H1 (cell line): Measurements from ENCODE around the gene BDP1. TPM values are rescaled to one million over a fixed set of nuclear protein-coding genes. Genes with fewer than 3 reads are reported as not detected.

Experiments
- ASH2L ChIP-seq: fragments of 200-600, 300-600 bp; sonication (generic); IDR thresholded peaks from one replicate; pipeline ENCODE4 v1.7.1; 2017; ENCODE audit warnings: low read length
- BRCA1 ChIP-seq: IDR thresholded peaks from 2 replicates; pipeline ENCODE4 v1.6.1; 2012; ENCODE audit warnings: low read depth, low read length, improper control_type of control experiment
- CHD2 ChIP-seq: IDR thresholded peaks from 2 replicates; pipeline ENCODE4 v1.6.1; 2012; ENCODE audit warnings: low read length, improper control_type of control experiment
- EP300 ChIP-seq, 2 experiments: IDR thresholded peaks; 1 replicate in 1 of 2; 2 replicates in 1 of 2; pipeline ENCODE4 v1.6.1; 2011 to 2012; ENCODE audit warnings: low read depth in 2 of 2, low read length in 2 of 2, mild to moderate bottlenecking in 2 of 2, borderline replicate concordance in 1 of 2, inconsistent platforms in 1 of 2, moderate library complexity in 1 of 2
- GTF2F1 ChIP-seq: IDR thresholded peaks from 2 replicates; pipeline ENCODE4 v1.6.1; 2012; ENCODE audit warnings: low read depth, low read length, improper control_type of control experiment, borderline replicate concordance
- KDM4A ChIP-seq: IDR thresholded peaks from one replicate; pipeline ENCODE4 v1.7.1; 2012; ENCODE audit warnings: low read depth, mild to moderate bottlenecking, moderate library complexity, low read length, inconsistent platforms; ENCODE audit not compliant: severe bottlenecking
- KDM5A ChIP-seq: fragments of 200-600 bp; IDR thresholded peaks from 2 replicates; pipeline ENCODE4 v1.7.1; 2012; ENCODE audit warnings: mild to moderate bottlenecking, low read length, inconsistent platforms, mixed read lengths
- POLR2AphosphoS5 ChIP-seq: IDR thresholded peaks from 2 replicates; pipeline ENCODE4 v1.6.1; 2011; ENCODE audit warnings: low read depth, low read length
- RNF2 ChIP-seq: fragments of 200-900, 300-1000 bp; sonication (generic); IDR thresholded peaks from 2 replicates; pipeline ENCODE4 v1.7.1; 2016; ENCODE audit warnings: borderline replicate concordance, low read depth, mild to moderate bottlenecking, antibody characterized with exemption, low read length; ENCODE audit not compliant: poor library complexity, severe bottlenecking; ENCODE audit errors: missing control alignments
- SIN3A ChIP-seq, 2 experiments: IDR thresholded peaks in 1 of 2; conservative IDR thresholded peaks in 1 of 2; 2 replicates each; pipeline ENCODE4 v1.6.1; 2011 to 2012; ENCODE audit warnings: low read length in 2 of 2, improper control_type of control experiment in 1 of 2, low read depth in 1 of 2, mild to moderate bottlenecking in 1 of 2
- SP1 ChIP-seq: IDR thresholded peaks from 2 replicates; pipeline ENCODE4 v1.6.1; 2011; ENCODE audit warnings: low read depth, low read length
- SUZ12 ChIP-seq: fragments of 200-600 bp; sonication (generic); IDR thresholded peaks from 2 replicates; pipeline ENCODE4 v1.6.1; 2012; ENCODE audit warnings: mild to moderate bottlenecking, inconsistent platforms, low read length, moderate library complexity, mixed read lengths
- TAF1 ChIP-seq: IDR thresholded peaks from 2 replicates; pipeline ENCODE4 v1.6.1; 2011; ENCODE audit warnings: mild to moderate bottlenecking, low read depth, low read length
- TAF7 ChIP-seq: optimal IDR thresholded peaks from 2 replicates; pipeline ENCODE3; 2011; ENCODE audit warnings: low read depth, mild to moderate bottlenecking, inconsistent platforms, low read length, moderate library complexity, borderline replicate concordance
- TCF12 ChIP-seq: IDR thresholded peaks from 2 replicates; pipeline ENCODE4 v1.6.1; 2011; ENCODE audit warnings: low read depth, mild to moderate bottlenecking, low read length
- YY1 ChIP-seq: IDR thresholded peaks from 2 replicates; pipeline ENCODE4 v1.6.1; 2011; ENCODE audit warnings: low read depth, mild to moderate bottlenecking, low read length
- polyA plus RNA-seq, 7 experiments: library from polyadenylated mRNA; depleted of rRNA in 3 of 7; stranded (reverse) in 5 of 7; unstranded in 2 of 7; fragments of >200 nt in 5 of 7; fragments of 200-250 nt in 2 of 7; gene quantifications; 1 replicate in 5 of 7; 2 replicates in 1 of 7; 4 replicates in 1 of 7; pipeline versions ENCODE4 v1.2.1 to v1.2.3, GENCODE V29; 2011 to 2013; ENCODE audit warnings: missing spikeins in 2 of 7, mixed read lengths in 2 of 7
- total RNA-seq: library from RNA; stranded (reverse); fragmentation: NEBNext Ultra II Directional; extraction: Animal tissue kit (Norgen Biotek cat#: 25700); gene quantifications from 2 replicates; pipeline ENCODE4 v1.2.1, GENCODE V29; 2021
- TF ChIP-seq, protein P1 (sequence below): IDR thresholded peaks from 2 replicates; pipeline ENCODE4 v1.6.1; 2012; ENCODE audit warnings: low read length, inconsistent platforms
- TF ChIP-seq, protein P2 (sequence below): IDR thresholded peaks from 2 replicates; pipeline ENCODE4 v1.6.1; 2011; ENCODE audit warnings: low read depth, mild to moderate bottlenecking, low read length; ENCODE audit not compliant: insufficient read depth
- TF ChIP-seq, protein P3 (sequence below): IDR thresholded peaks from 2 replicates; pipeline ENCODE4 v1.6.1; 2011; ENCODE audit warnings: low read length, improper control_type of control experiment

Gene BDP1
- total and polyA plus RNA-seq, 2 of the 8 experiments (the other 6 are each of a cell fraction or from before 2014, with no cell fraction given), result 4.7 to 32.1 TPM

DNA sequence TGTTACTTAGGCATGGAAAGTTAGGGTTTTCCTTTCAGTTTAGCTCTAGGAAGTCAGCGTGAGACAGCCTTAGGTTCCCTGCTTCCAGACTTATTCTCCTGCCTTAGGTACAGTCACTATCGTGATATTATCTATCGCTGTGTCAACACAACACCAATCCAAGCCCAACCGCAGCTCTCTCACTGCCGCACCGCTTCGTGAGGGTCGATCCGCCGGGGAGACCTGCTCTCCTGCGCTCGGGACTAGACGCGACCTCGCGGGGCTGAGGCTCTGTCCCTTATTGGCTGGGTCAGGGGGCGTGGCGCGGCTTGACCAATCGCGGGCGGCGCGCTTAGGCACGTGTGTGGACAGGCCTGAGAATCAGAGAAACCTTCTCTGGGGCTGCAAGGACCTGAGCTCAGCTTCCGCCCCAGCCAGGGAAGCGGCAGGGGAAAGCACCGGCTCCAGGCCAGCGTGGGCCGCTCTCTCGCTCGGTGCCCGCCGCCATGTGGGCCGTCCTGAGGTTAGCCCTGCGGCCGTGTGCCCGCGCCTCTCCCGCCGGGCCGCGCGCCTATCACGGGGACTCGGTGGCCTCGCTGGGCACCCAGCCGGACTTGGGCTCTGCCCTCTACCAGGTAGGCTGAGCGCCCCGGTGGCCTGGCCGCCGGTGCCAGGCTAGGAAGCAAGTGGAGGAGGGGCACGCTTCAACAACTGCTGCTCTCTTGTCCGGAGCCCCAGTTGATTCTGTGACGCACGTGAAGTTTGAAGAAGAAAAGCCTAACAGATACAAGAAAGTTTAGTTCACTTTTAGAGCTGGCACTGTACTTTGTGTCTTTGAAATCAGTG, 131.7 kb downstream of the BDP1 start, which contains the start of gene MCCC2 (continued):
- TF ChIP-seq, protein P1, sequence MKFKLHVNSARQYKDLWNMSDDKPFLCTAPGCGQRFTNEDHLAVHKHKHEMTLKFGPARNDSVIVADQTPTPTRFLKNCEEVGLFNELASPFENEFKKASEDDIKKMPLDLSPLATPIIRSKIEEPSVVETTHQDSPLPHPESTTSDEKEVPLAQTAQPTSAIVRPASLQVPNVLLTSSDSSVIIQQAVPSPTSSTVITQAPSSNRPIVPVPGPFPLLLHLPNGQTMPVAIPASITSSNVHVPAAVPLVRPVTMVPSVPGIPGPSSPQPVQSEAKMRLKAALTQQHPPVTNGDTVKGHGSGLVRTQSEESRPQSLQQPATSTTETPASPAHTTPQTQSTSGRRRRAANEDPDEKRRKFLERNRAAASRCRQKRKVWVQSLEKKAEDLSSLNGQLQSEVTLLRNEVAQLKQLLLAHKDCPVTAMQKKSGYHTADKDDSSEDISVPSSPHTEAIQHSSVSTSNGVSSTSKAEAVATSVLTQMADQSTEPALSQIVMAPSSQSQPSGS, result no peak
- peak; percentile 97 for TF ChIP-seq POLR2AphosphoS5
- no peak for TF ChIP-seq KDM5A
- TF ChIP-seq TAF1, result peak; percentile 96
- no peak for TF ChIP-seq RNF2
- peak; percentile 83 for TF ChIP-seq ASH2L
- peak; percentile 90 for TF ChIP-seq CHD2
- TF ChIP-seq, protein P2, sequence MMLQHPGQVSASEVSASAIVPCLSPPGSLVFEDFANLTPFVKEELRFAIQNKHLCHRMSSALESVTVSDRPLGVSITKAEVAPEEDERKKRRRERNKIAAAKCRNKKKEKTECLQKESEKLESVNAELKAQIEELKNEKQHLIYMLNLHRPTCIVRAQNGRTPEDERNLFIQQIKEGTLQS, result peak; percentile 55; the same call in 1 of the 2 replicates
- TF ChIP-seq KDM4A, result peak; percentile 80
- TF ChIP-seq TAF7, result peak; percentile 64
- 0 out of 4 replicates have a peak, but pooled peaks have one; percentile 30 to 59 for TF ChIP-seq SIN3A (conservative IDR thresholded peaks at IDR 0.05 in 1 of 2, IDR thresholded peaks at IDR 0.05 in 1 of 2; ENCODE audit: low read depth in 1 of 2, low read length in 2 of 2)
- TF ChIP-seq, protein P3, sequence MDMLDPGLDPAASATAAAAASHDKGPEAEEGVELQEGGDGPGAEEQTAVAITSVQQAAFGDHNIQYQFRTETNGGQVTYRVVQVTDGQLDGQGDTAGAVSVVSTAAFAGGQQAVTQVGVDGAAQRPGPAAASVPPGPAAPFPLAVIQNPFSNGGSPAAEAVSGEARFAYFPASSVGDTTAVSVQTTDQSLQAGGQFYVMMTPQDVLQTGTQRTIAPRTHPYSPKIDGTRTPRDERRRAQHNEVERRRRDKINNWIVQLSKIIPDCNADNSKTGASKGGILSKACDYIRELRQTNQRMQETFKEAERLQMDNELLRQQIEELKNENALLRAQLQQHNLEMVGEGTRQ, result peak; percentile 92
- TF ChIP-seq YY1, result 0 out of 2 replicates have a peak, but pooled peaks have one; percentile 31
- no peak for TF ChIP-seq SUZ12
- peak; percentile 60 for TF ChIP-seq BRCA1
- TF ChIP-seq EP300 (IDR thresholded peaks at IDR 0.05; ENCODE audit: borderline replicate concordance in 1 of 2, low read depth in 2 of 2, low read length in 2 of 2), result 0 out of 3 replicates have a peak, but pooled peaks of 1 of the 2 experiments have one; percentile 19
- peak; percentile 76 for TF ChIP-seq SP1
- no peak for TF ChIP-seq TCF12
- 0 out of 2 replicates have a peak, but pooled peaks have one; percentile 54 for TF ChIP-seq GTF2F1
